GM23338 (cell line): ENCODE measurements around the gene CDCP1. TPM values are rescaled to one million over a fixed set of nuclear protein-coding genes. Genes with fewer than 3 reads are reported as not detected.

Experiments
- ATAC-seq: fragments of 200-7000 bp; cut with Tn5 transposase; 3 replicates; pipeline ENCODE4 v1.9.1; 2020
- DNase-seq: peaks from one replicate; pipeline ENCODE4 v3.0.0-alpha.2; 2015; ENCODE audit warnings: low spot score
- H2AFZ ChIP-seq: fragments of 200-600 bp; sonication (generic); 2 replicates; pipeline ENCODE4 v1.8.0; 2016; ENCODE audit warnings: antibody characterized with exemption, mild to moderate bottlenecking, moderate library complexity
- H3F3A ChIP-seq: fragments of 200-600 bp; sonication (generic); replicated peaks from 2 replicates; pipeline ENCODE4 v1.8.0; 2017; ENCODE audit warnings: antibody characterized with exemption, mixed run types, low read depth
- H3K27ac ChIP-seq: fragments of 200-600 bp; sonication (generic); 2 replicates; pipeline ENCODE4 v1.6.1; 2016; ENCODE audit warnings: low read depth
- H3K27me3 ChIP-seq: fragments of 200-600 bp; sonication (generic); 2 replicates; pipeline ENCODE4 v1.8.0; 2016; ENCODE audit warnings: mild to moderate bottlenecking, mixed run types, moderate library complexity; ENCODE audit not compliant: insufficient read depth
- H3K36me3 ChIP-seq: fragments of 200-600 bp; sonication (generic); 2 replicates; pipeline ENCODE4 v1.8.0; 2016; ENCODE audit warnings: mild to moderate bottlenecking; ENCODE audit not compliant: insufficient read depth
- H3K4me1 ChIP-seq: fragments of 200-600 bp; sonication (generic); 2 replicates; pipeline ENCODE4 v1.8.0; 2016; ENCODE audit warnings: mild to moderate bottlenecking, moderate library complexity; ENCODE audit not compliant: insufficient read depth
- H3K4me2 ChIP-seq: fragments of 200-600 bp; sonication (generic); 2 replicates; pipeline ENCODE4 v1.7.1; 2017; ENCODE audit warnings: mixed run types
- H3K4me3 ChIP-seq: fragments of 200-600 bp; sonication (generic); 2 replicates; pipeline ENCODE4 v1.6.1; 2016; ENCODE audit warnings: mixed run types
- H3K79me2 ChIP-seq: fragments of 200-600 bp; sonication (generic); replicated peaks from 2 replicates; pipeline ENCODE4 v1.8.0; 2017; ENCODE audit warnings: mild to moderate bottlenecking; ENCODE audit not compliant: insufficient read depth
- H3K9me2 ChIP-seq: fragments of 200-600 bp; sonication (generic); 2 replicates; pipeline ENCODE4 v1.8.0; 2017; ENCODE audit not compliant: insufficient read depth
- H4K20me1 ChIP-seq: fragments of 200-600 bp; sonication (generic); replicated peaks from 2 replicates; pipeline ENCODE4 v1.8.0; 2017; ENCODE audit warnings: mild to moderate bottlenecking; ENCODE audit not compliant: insufficient read depth
- H3K27ac Mint-ChIP-seq: 2 replicates; pipeline ENCODE4 v1.8.0; 2020; ENCODE audit warnings: inconsistent platforms, mild to moderate bottlenecking, moderate library complexity, mixed read lengths
- H3K27me3 Mint-ChIP-seq: 3 replicates; pipeline ENCODE4 v1.8.0; 2022; ENCODE audit warnings: low read depth, mild to moderate bottlenecking, moderate library complexity, mixed read lengths, inconsistent platforms; ENCODE audit not compliant: insufficient read depth, poor library complexity
- H3K36me3 Mint-ChIP-seq: 3 replicates; pipeline ENCODE4 v1.8.0; 2021; ENCODE audit warnings: low read depth, mild to moderate bottlenecking, inconsistent platforms, moderate library complexity, mixed read lengths
- H3K4me1 Mint-ChIP-seq: 3 replicates; pipeline ENCODE4 v1.8.0; 2020; ENCODE audit warnings: mild to moderate bottlenecking, inconsistent platforms, mixed read lengths
- H3K4me3 Mint-ChIP-seq: 3 replicates; pipeline ENCODE4 v1.8.0; 2021; ENCODE audit warnings: moderate library complexity, mild to moderate bottlenecking, inconsistent platforms, mixed read lengths
- H3K9me3 Mint-ChIP-seq: 3 replicates; pipeline ENCODE4 v1.8.0; 2020; ENCODE audit warnings: moderate library complexity, mild to moderate bottlenecking, inconsistent platforms, mixed read lengths
- CREB1 ChIP-seq: fragments of 250-450 bp; sonication (Bioruptor Pico); IDR thresholded peaks from 2 replicates; pipeline ENCODE4 v1.5.0; 2020; ENCODE audit warnings: low read depth, mild to moderate bottlenecking, moderate library complexity
- EZH2 ChIP-seq: fragments of 200-600 bp; sonication (generic); IDR thresholded peaks from one replicate; pipeline ENCODE4 v1.8.0; 2017; ENCODE audit warnings: antibody characterized with exemption, mild to moderate bottlenecking, low read depth; ENCODE audit not compliant: unreplicated experiment
- EZH2phosphoT487 ChIP-seq: fragments of 200-600 bp; sonication (generic); IDR thresholded peaks from one replicate; pipeline ENCODE4 v1.8.1; 2018; ENCODE audit warnings: antibody characterized with exemption; ENCODE audit not compliant: unreplicated experiment
- JUNB ChIP-seq: IDR thresholded peaks from one replicate; pipeline ENCODE4 v1.6.1; 2016; ENCODE audit warnings: antibody characterized with exemption; ENCODE audit not compliant: unreplicated experiment
- NANOG ChIP-seq: IDR thresholded peaks from 2 replicates; pipeline ENCODE4 v1.6.1; 2016; ENCODE audit warnings: antibody characterized with exemption, borderline replicate concordance
- POLR2AphosphoS5 ChIP-seq: IDR thresholded peaks from 2 replicates; pipeline ENCODE4 v1.6.1; 2016; ENCODE audit warnings: antibody characterized with exemption, low read depth
- STAT1 ChIP-seq: IDR thresholded peaks from one replicate; pipeline ENCODE4 v1.6.1; 2016; ENCODE audit warnings: antibody characterized with exemption; ENCODE audit not compliant: unreplicated experiment
- ZNF114 ChIP-seq: fragments of 250-450 bp; sonication (Bioruptor Pico); IDR thresholded peaks from 2 replicates; pipeline ENCODE4 v1.5.0; 2020; ENCODE audit warnings: mild to moderate bottlenecking, moderate library complexity
- ZNF331 ChIP-seq: fragments of 250-450 bp; sonication (Bioruptor Pico); IDR thresholded peaks from 2 replicates; pipeline ENCODE4 v1.5.0; 2020; ENCODE audit warnings: low read depth, mild to moderate bottlenecking, moderate library complexity
- polyA plus RNA-seq: library from polyadenylated mRNA; unstranded; fragments of >200 nt; fragmentation: Nextera tagmentation; extraction: Ambion mirVana; gene quantifications from 2 replicates; pipeline ENCODE4 v1.2.1, GENCODE V29; 2016
- total RNA-seq: library from RNA; depleted of rRNA; stranded (reverse); fragments of >200 nt; shearing (Covaris generic); gene quantifications from 2 replicates; pipeline ENCODE4 v1.2.3, GENCODE V29; 2014
- TF ChIP-seq, protein P1 (sequence below), 2 experiments: fragments of 200-600 bp in 1 of 2; sonication (generic) in 1 of 2; conservative IDR thresholded peaks; 2 replicates each; pipeline versions ENCODE4 v1.5.1 to v1.6.1; 2016 to 2017; ENCODE audit warnings: antibody characterized with exemption in 2 of 2, low read depth in 2 of 2, mild to moderate bottlenecking in 2 of 2, moderate library complexity in 1 of 2
- TF ChIP-seq, protein P2 (sequence below): fragments of 250-450 bp; sonication (Bioruptor Pico); IDR thresholded peaks from 2 replicates; pipeline ENCODE4 v1.5.0; 2020; ENCODE audit warnings: mild to moderate bottlenecking, moderate library complexity
- TF ChIP-seq, protein P3 (sequence below): IDR thresholded peaks from 2 replicates; pipeline ENCODE4 v1.6.1; 2016; ENCODE audit warnings: antibody characterized with exemption
- TF ChIP-seq, protein P4 (sequence below): IDR thresholded peaks from one replicate; pipeline ENCODE4 v1.6.1; 2018; ENCODE audit warnings: antibody characterized with exemption; ENCODE audit not compliant: unreplicated experiment

Gene CDCP1
- total and polyA plus RNA-seq, 2 experiments from 2014 or later = 7.7 to 20.1 TPM

DNA sequence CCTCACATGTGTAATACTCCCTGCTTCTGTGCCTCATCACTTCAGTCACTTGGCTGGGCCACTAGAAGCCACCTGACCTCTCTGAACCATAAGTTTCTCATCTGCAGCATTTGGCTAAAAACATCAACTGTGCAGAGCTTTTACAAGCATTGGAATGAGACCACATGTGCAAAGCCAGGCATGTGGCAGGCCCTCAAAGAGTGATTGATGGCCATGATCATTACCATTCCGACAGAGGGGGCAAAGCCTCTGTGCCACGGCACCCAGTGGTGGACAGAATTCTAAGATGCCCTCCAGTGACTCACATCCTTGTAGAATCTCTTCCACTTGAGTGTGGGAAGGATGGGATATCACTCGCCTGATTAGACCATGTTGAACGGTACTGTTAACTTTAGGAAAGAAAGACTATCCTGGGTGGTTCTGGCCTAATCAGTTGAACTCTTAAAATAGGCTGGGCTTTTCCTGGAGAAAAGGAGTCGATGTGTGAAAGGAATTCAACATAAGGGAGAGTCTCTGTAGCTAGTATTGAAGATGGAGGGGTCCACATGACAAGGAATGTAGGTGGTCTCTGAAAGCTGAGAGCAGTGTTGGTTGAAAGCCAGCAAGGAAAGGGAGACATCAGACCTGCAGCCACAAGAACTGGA is 13.5 kb downstream of the CDCP1 start:
- peaks cover 22% of the 10 kb centered on the region for H4K20me1 ChIP-seq
- H3K79me2 ChIP-seq = peaks cover 67% of the 10 kb centered on the region
- H3K36me3 ChIP-seq = no peaks in the 10 kb centered on the region
- no peaks in the 10 kb centered on the region for H3K9me3 Mint-ChIP-seq
- ATAC-seq = no peak
- no peak overlapping the region for H3K27ac ChIP-seq
- no peak overlapping the region for H3K27ac Mint-ChIP-seq
- H3K4me3 Mint-ChIP-seq = no peak overlapping the region
- H3K4me3 ChIP-seq = no peak overlapping the region
- H3K4me2 ChIP-seq = no peak overlapping the region
- H2AFZ ChIP-seq = no peak overlapping the region
- H3K4me1 ChIP-seq = peaks cover 1% of the 10 kb centered on the region
- H3K27me3 ChIP-seq = no peaks in the 10 kb centered on the region
- no peaks in the 10 kb centered on the region; the same call in 1 of the 2 replicates for H3K9me2 ChIP-seq
- no peaks in the 10 kb centered on the region for H3K36me3 Mint-ChIP-seq
- H3K4me1 Mint-ChIP-seq = peaks cover 4% of the 10 kb centered on the region
- H3K27me3 Mint-ChIP-seq = peaks cover 3% of the 10 kb centered on the region
- TF ChIP-seq, protein P1, sequence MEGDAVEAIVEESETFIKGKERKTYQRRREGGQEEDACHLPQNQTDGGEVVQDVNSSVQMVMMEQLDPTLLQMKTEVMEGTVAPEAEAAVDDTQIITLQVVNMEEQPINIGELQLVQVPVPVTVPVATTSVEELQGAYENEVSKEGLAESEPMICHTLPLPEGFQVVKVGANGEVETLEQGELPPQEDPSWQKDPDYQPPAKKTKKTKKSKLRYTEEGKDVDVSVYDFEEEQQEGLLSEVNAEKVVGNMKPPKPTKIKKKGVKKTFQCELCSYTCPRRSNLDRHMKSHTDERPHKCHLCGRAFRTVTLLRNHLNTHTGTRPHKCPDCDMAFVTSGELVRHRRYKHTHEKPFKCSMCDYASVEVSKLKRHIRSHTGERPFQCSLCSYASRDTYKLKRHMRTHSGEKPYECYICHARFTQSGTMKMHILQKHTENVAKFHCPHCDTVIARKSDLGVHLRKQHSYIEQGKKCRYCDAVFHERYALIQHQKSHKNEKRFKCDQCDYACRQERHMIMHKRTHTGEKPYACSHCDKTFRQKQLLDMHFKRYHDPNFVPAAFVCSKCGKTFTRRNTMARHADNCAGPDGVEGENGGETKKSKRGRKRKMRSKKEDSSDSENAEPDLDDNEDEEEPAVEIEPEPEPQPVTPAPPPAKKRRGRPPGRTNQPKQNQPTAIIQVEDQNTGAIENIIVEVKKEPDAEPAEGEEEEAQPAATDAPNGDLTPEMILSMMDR (conservative IDR thresholded peaks at IDR 0.05; ENCODE audit: low read depth in 2 of 2) = no peak
- TF ChIP-seq NANOG (no peak), ZNF331 (CRISPR knock-in tag) (no peak), JUNB (no peak), POLR2AphosphoS5 (no peak), CREB1 (no peak), STAT1 (no peak), EZH2phosphoT487 (no peak), ZNF114 (no peak), EZH2 (no peak)
- TF ChIP-seq, protein P2, sequence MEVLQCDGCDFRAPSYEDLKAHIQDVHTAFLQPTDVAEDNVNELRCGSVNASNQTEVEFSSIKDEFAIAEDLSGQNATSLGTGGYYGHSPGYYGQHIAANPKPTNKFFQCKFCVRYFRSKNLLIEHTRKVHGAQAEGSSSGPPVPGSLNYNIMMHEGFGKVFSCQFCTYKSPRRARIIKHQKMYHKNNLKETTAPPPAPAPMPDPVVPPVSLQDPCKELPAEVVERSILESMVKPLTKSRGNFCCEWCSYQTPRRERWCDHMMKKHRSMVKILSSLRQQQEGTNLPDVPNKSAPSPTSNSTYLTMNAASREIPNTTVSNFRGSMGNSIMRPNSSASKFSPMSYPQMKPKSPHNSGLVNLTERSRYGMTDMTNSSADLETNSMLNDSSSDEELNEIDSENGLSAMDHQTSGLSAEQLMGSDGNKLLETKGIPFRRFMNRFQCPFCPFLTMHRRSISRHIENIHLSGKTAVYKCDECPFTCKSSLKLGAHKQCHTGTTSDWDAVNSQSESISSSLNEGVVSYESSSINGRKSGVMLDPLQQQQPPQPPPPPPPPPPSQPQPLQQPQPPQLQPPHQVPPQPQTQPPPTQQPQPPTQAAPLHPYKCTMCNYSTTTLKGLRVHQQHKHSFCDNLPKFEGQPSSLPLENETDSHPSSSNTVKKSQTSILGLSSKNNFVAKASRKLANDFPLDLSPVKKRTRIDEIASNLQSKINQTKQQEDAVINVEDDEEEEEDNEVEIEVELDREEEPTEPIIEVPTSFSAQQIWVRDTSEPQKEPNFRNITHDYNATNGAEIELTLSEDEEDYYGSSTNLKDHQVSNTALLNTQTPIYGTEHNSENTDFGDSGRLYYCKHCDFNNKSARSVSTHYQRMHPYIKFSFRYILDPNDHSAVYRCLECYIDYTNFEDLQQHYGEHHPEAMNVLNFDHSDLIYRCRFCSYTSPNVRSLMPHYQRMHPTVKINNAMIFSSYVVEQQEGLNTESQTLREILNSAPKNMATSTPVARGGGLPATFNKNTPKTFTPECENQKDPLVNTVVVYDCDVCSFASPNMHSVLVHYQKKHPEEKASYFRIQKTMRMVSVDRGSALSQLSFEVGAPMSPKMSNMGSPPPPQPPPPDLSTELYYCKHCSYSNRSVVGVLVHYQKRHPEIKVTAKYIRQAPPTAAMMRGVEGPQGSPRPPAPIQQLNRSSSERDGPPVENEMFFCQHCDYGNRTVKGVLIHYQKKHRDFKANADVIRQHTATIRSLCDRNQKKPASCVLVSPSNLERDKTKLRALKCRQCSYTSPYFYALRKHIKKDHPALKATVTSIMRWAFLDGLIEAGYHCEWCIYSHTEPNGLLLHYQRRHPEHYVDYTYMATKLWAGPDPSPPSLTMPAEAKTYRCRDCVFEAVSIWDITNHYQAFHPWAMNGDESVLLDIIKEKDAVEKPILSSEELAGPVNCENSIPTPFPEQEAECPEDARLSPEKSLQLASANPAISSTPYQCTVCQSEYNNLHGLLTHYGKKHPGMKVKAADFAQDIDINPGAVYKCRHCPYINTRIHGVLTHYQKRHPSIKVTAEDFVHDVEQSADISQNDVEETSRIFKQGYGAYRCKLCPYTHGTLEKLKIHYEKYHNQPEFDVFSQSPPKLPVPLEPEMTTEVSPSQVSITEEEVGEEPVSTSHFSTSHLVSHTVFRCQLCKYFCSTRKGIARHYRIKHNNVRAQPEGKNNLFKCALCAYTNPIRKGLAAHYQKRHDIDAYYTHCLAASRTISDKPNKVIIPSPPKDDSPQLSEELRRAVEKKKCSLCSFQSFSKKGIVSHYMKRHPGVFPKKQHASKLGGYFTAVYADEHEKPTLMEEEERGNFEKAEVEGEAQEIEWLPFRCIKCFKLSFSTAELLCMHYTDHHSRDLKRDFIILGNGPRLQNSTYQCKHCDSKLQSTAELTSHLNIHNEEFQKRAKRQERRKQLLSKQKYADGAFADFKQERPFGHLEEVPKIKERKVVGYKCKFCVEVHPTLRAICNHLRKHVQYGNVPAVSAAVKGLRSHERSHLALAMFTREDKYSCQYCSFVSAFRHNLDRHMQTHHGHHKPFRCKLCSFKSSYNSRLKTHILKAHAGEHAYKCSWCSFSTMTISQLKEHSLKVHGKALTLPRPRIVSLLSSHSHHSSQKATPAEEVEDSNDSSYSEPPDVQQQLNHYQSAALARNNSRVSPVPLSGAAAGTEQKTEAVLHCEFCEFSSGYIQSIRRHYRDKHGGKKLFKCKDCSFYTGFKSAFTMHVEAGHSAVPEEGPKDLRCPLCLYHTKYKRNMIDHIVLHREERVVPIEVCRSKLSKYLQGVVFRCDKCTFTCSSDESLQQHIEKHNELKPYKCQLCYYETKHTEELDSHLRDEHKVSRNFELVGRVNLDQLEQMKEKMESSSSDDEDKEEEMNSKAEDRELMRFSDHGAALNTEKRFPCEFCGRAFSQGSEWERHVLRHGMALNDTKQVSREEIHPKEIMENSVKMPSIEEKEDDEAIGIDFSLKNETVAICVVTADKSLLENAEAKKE = no peak
- TF ChIP-seq, protein P3, sequence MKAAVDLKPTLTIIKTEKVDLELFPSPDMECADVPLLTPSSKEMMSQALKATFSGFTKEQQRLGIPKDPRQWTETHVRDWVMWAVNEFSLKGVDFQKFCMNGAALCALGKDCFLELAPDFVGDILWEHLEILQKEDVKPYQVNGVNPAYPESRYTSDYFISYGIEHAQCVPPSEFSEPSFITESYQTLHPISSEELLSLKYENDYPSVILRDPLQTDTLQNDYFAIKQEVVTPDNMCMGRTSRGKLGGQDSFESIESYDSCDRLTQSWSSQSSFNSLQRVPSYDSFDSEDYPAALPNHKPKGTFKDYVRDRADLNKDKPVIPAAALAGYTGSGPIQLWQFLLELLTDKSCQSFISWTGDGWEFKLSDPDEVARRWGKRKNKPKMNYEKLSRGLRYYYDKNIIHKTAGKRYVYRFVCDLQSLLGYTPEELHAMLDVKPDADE = no peak
- TF ChIP-seq, protein P4, sequence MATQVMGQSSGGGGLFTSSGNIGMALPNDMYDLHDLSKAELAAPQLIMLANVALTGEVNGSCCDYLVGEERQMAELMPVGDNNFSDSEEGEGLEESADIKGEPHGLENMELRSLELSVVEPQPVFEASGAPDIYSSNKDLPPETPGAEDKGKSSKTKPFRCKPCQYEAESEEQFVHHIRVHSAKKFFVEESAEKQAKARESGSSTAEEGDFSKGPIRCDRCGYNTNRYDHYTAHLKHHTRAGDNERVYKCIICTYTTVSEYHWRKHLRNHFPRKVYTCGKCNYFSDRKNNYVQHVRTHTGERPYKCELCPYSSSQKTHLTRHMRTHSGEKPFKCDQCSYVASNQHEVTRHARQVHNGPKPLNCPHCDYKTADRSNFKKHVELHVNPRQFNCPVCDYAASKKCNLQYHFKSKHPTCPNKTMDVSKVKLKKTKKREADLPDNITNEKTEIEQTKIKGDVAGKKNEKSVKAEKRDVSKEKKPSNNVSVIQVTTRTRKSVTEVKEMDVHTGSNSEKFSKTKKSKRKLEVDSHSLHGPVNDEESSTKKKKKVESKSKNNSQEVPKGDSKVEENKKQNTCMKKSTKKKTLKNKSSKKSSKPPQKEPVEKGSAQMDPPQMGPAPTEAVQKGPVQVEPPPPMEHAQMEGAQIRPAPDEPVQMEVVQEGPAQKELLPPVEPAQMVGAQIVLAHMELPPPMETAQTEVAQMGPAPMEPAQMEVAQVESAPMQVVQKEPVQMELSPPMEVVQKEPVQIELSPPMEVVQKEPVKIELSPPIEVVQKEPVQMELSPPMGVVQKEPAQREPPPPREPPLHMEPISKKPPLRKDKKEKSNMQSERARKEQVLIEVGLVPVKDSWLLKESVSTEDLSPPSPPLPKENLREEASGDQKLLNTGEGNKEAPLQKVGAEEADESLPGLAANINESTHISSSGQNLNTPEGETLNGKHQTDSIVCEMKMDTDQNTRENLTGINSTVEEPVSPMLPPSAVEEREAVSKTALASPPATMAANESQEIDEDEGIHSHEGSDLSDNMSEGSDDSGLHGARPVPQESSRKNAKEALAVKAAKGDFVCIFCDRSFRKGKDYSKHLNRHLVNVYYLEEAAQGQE = no peak
- H3F3A ChIP-seq = no peaks in the 10 kb centered on the region
- DNase-seq = no peak
